ENCODE data around the gene SGCA. TPM values are rescaled to one million over a fixed set of nuclear protein-coding genes. Genes with fewer than 3 reads are reported as not detected.

Gene SGCA
- total and polyA plus RNA-seq, 2 of the 13 experiments (the other 11 are each of a cell fraction or from before 2014, with no cell fraction given) = not detected

GRCh38 chr17:50161023-50161910 is 4.5 kb upstream of the SGCA start (continued):
- TF ChIP-seq POLR2AphosphoS2 (IDR thresholded peaks at IDR 0.05; ENCODE audit: low read depth, low read length) (no peak), ZBTB49 (CRISPR knock-in tag; IDR thresholded peaks at IDR 0.05; ENCODE audit: borderline replicate concordance) (0 out of 2 replicates have a peak, but pooled peaks have one; percentile 30), ZBTB7A (CRISPR knock-in tag; IDR thresholded peaks at IDR 0.05) (peak; percentile 85; the same call in 1 of the 2 replicates), REXO4 (CRISPR knock-in tag; IDR thresholded peaks at IDR 0.05; ENCODE audit: borderline replicate concordance) (no peak), ZNF251 (CRISPR knock-in tag; IDR thresholded peaks at IDR 0.05) (no peak), CREM (IDR thresholded peaks at IDR 0.05) (no peak), CREM (CRISPR knock-in tag; IDR thresholded peaks at IDR 0.05) (no peak), ARHGAP35 (CRISPR knock-in tag; IDR thresholded peaks at IDR 0.05; ENCODE audit: borderline replicate concordance) (no peak), ZBTB25 (CRISPR knock-in tag; IDR thresholded peaks at IDR 0.05) (peak; percentile 64; the same call in 1 of the 2 replicates), RNF2 (conservative IDR thresholded peaks at IDR 0.05; ENCODE audit: low read depth) (peak; percentile 69), TBX3 (IDR thresholded peaks at IDR 0.05; ENCODE audit: borderline replicate concordance) (no peak), SOX13 (IDR thresholded peaks at IDR 0.05) (no peak), SOX13 (CRISPR knock-in tag; conservative IDR thresholded peaks at IDR 0.05 in 1 of 2, IDR thresholded peaks at IDR 0.05 in 1 of 2) (peak in 1 of 2 experiments; percentile 61; a peak in 1 of 4 replicates), ZNF30 (CRISPR knock-in tag; IDR thresholded peaks at IDR 0.05) (no peak), ZNF253 (CRISPR knock-in tag; IDR thresholded peaks at IDR 0.05; ENCODE audit: borderline replicate concordance) (no peak; the same call in 1 of the 2 replicates), RAD21 (CRISPR knock-in tag; IDR thresholded peaks at IDR 0.05) (peak; percentile 97), ZNF281 (CRISPR knock-in tag; IDR thresholded peaks at IDR 0.05; ENCODE audit: borderline replicate concordance) (peak; percentile 22; the same call in 1 of the 2 replicates), ZNF614 (CRISPR knock-in tag; IDR thresholded peaks at IDR 0.05; ENCODE audit: borderline replicate concordance) (peak; percentile 79; the same call in 1 of the 2 replicates), ZNF891 (CRISPR knock-in tag; IDR thresholded peaks at IDR 0.05) (no peak), TGIF2 (CRISPR knock-in tag; IDR thresholded peaks at IDR 0.05) (0 out of 2 replicates have a peak, but pooled peaks have one; percentile 44), FOXK2 (IDR thresholded peaks at IDR 0.05) (peak; percentile 24; the same call in 1 of the 2 replicates), POGZ (CRISPR knock-in tag; IDR thresholded peaks at IDR 0.05) (peak; percentile 46; the same call in 1 of the 2 replicates), ZNF337 (CRISPR knock-in tag; IDR thresholded peaks at IDR 0.05; ENCODE audit: borderline replicate concordance, low read depth) (no peak), ZNF674 (CRISPR knock-in tag; IDR thresholded peaks at IDR 0.05; ENCODE audit: low read depth) (no peak)
